ENCODE data around the gene ZNF320. TPM values are rescaled to one million over a fixed set of nuclear protein-coding genes. Genes with fewer than 3 reads are reported as not detected.
"Not testable (repeated sequence)": the region's sequence is repeated elsewhere in the genome, so short reads cannot be mapped to it uniquely, and the experiment has no call there.

ZNF320 gene
- total RNA-seq, 6 donors from 2014 or later: 3.6 to 41.9 (median 10.1) TPM

DNA sequence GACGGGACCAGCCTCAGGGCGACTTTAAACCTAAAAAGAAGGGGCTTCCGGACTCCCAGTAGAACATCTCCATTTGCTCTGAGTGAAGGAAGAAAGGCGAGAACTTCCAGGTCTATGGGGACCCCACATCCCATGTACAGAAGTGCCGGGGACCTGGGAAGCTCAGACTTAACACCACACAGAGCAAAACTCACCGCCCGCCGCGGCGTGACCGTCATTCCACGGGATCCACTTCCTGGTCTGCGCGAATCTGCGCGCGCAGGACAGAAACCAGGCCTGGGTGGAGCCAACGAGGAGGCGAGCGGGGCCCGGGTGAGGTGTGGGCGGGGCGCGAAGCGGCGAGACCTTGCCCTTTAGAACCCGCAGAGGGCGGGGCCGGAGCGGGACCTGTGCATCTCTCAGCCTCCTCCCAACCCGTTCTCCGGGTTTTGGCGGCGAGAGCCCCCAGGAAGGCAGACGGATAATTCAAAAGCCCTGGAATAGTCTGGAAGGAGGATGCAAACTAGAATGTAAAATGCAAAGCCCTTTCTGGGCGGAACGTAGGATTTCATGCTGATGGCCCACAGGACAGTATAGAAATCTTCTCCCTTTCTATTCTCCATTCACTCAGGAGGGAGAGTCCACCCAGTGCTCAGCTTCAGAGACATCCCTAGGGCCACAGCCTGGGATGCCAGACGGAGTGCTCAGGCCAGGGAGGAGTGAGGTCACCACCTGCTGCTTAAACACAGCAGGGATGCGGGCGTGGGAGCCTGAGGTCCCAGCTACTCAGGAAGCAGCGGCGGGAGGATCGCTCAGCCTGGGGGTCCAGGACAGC lies 39.9 kb downstream of the ZNF320 start, which contains the start of gene ZNF468:
ZNF468 (minus strand) TSS at position 242 of the 814 bp plus-strand sequence. CDS start 3,347 bp downstream, outside the sequence.
- TF ChIP-seq CTCF (IDR thresholded peaks at IDR 0.05) (peak in 2 of 6 experiments; percentile 22 to 54), POLR2AphosphoS5 (IDR thresholded peaks at IDR 0.05) (peak; percentile 32 to 75), POLR2A (IDR thresholded peaks at IDR 0.05) (peak in 3 of 4 donors; percentile 50 to 74 (median 73))
- peaks cover 7 to 15% (median 12%) of the 10 kb centered on the region in 4 donors for H3K36me3 ChIP-seq
- ATAC-seq (ENCODE audit: low FRiP score in 2 of 2): peak; percentile 99
- not testable (repeated sequence) for H3K9me3 ChIP-seq, H3K27me3 ChIP-seq
- peak within 1 kb of the TSS; percentile 66 to 80 (median 71) for H3K4me3 ChIP-seq
- H3K27ac ChIP-seq: peak within 1 kb of the TSS; percentile 62 to 67 (median 65)
- DNase-seq: peak; percentile 67 to 92
- H3K4me1 ChIP-seq: peaks cover 2 to 11% (median 8%) of the 10 kb centered on the region in 4 donors
- WGBS, 2 donors: 6% methylated on average over 15 to 42 of the region's 43 CpGs

- peaks cover 2 to 11% (median 8%) of the 10 kb centered on the region in 4 donors for H3K4me1 ChIP-seq
- 5% methylated on average over 30 to 31 of the region's 31 CpGs for whole genome bisulfite sequencing, 2 donors
- H3K36me3 ChIP-seq: peaks cover 7 to 21% (median 15%) of the 10 kb centered on the region in 4 donors
- H3K4me3 ChIP-seq: peak overlapping the region; percentile 66 to 80 (median 71)
- ATAC-seq (ENCODE audit: low FRiP score in 2 of 2): peak; percentile 39 to 69
- peak overlapping the region; percentile 62 to 67 (median 65) for H3K27ac ChIP-seq
- peak in 1 of 2 donors; percentile 37 for DNase-seq
- H3K9me3 ChIP-seq, H3K27me3 ChIP-seq: not testable (repeated sequence)
These were observed 40.7 kb downstream of the ZNF320 start for GRCh38 chr19:52856540-52857377.

Small RNA genes lying within 50 kb of the gene (small RNA-seq; reads per million reads assigned to genes)
- gene ZNF320: 0 to 0.33 (median 0) reads per million in 4 donors

Other genes with a start within 250 kb of the ZNF320 start
- 10 to 100 TPM in 5 of 6 donors, 1 to 10 TPM in 1; 9.0 to 44.0 (median 20.1) TPM for gene ZNF611, start 162.6 kb downstream of the ZNF320 start, total RNA-seq
- 10 to 100 TPM in 5 of 6 donors, 1 to 10 TPM in 1; 9.4 to 68.1 (median 11.1) TPM for gene ZNF600, start 110.8 kb downstream of the ZNF320 start, total RNA-seq
- gene ZNF28, start 76.0 kb downstream of the ZNF320 start, total RNA-seq: 10 to 100 TPM in 5 of 6 donors, 1 to 10 TPM in 1; 9.3 to 21.1 (median 12.8) TPM
- gene ZNF468, start 40.0 kb downstream of the ZNF320 start, total RNA-seq: 10 to 100 TPM in 5 of 6 donors, 1 to 10 TPM in 1; 7.3 to 37.7 (median 19.6) TPM
- gene ZNF888, start 25.8 kb upstream of the ZNF320 start, total RNA-seq: 10 to 100 TPM in 2 of 6 donors, 1 to 10 TPM in 4; 3.2 to 13.6 (median 6.9) TPM
- 10 to 100 TPM in 2 of 6 donors, 1 to 10 TPM in 4; 6.7 to 14.6 (median 8.8) TPM for gene ZNF816, start 65.2 kb upstream of the ZNF320 start, total RNA-seq
- gene ERVV-1, start 116.3 kb upstream of the ZNF320 start, total RNA-seq: not detected
- gene ERVV-2, start 147.1 kb upstream of the ZNF320 start, total RNA-seq: not detected
- 100 to 1,000 TPM in 1 of 6 donors, 10 to 100 TPM in 5; 25.0 to 150 (median 48.5) TPM for gene ZNF160, start 205.8 kb upstream of the ZNF320 start, total RNA-seq
- gene ZNF415, start 235.3 kb upstream of the ZNF320 start, total RNA-seq: 1 to 10 TPM; 2.4 to 7.9 (median 4.3) TPM

Data from upper lobe of left lung (tissue), 6 donors.